ENCODE results near the gene RNASE8.
"Not testable (repeated sequence)": the region's sequence is repeated elsewhere in the genome, so short reads cannot be mapped to it uniquely, and the experiment has no call there.

The RNASE8 gene, protein sequence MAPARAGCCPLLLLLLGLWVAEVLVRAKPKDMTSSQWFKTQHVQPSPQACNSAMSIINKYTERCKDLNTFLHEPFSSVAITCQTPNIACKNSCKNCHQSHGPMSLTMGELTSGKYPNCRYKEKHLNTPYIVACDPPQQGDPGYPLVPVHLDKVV

DNA sequence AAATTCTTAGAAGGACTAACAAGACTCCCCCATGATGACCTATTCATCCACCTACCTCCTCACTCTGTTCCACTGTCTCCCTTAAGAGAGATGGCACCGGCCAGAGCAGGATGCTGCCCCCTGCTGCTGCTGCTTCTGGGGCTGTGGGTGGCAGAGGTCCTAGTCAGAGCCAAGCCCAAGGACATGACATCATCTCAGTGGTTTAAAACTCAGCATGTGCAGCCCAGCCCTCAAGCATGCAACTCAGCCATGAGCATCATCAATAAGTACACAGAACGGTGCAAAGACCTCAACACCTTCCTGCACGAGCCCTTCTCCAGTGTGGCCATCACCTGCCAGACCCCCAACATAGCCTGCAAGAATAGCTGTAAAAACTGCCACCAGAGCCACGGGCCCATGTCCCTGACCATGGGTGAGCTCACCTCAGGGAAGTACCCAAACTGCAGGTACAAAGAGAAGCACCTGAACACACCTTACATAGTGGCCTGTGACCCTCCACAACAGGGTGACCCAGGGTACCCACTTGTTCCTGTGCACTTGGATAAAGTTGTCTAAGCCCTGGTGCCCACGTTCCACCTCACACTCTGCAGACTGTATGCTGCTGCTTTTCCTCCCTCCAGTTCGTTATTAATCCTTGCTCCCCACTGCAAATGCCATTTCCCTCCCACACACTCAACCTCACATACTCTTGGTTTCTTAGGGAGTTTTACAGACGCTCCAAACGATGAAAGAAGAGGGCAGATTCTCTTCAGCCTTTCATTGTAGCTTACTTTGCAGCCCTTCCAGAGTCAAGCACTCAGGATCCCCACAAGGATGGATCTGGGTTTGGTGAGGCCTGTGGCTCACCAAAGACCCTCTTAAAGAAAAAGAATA, at the start of gene RNASE8:
RNASE8 (plus strand) TSS at position 20 of the 873 bp plus-strand sequence; CDS start at position 91, 71 bp downstream.
- DNase-seq (ENCODE audit: extremely low read depth, insufficient read length): no peak

DNA sequence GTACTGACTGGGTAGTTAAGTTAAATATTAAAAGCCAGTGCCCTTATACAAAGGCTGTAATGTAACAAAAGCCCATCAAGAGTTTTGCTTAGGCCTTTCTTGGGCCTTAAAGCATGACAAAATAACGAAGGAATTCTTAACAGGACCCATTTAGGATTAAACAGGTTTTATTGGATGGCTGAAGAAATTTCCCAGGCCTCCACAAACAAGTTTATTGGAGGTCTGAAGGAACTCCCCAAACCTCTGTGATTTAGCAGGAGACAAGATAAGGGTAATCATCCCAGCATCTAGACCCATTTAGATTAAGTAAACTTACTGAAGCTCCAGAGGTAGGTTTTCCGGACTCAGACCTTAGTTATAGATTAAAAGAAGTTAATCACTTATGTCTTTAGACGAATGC, 47.9 kb upstream of the RNASE8 start:
- DNase-seq (ENCODE audit: extremely low read depth, insufficient read length); H3K4me3 ChIP-seq (replicated peaks; ENCODE audit: low read depth, low read length); H3K36me3 ChIP-seq (ENCODE audit: control insufficient read depth, insufficient read depth, low read length); H3K27me3 ChIP-seq (replicated peaks; ENCODE audit: control insufficient read depth, insufficient read depth, low read length): not testable (repeated sequence)

More for the DNA sequence above, at the start of gene RNASE8:
- TF ChIP-seq, protein P1, sequence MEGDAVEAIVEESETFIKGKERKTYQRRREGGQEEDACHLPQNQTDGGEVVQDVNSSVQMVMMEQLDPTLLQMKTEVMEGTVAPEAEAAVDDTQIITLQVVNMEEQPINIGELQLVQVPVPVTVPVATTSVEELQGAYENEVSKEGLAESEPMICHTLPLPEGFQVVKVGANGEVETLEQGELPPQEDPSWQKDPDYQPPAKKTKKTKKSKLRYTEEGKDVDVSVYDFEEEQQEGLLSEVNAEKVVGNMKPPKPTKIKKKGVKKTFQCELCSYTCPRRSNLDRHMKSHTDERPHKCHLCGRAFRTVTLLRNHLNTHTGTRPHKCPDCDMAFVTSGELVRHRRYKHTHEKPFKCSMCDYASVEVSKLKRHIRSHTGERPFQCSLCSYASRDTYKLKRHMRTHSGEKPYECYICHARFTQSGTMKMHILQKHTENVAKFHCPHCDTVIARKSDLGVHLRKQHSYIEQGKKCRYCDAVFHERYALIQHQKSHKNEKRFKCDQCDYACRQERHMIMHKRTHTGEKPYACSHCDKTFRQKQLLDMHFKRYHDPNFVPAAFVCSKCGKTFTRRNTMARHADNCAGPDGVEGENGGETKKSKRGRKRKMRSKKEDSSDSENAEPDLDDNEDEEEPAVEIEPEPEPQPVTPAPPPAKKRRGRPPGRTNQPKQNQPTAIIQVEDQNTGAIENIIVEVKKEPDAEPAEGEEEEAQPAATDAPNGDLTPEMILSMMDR (IDR thresholded peaks at IDR 0.05; ENCODE audit: insufficient read depth, low read length, poor library complexity, severe bottlenecking): peak; percentile 36
- no peaks in the 10 kb centered on the region for H3K36me3 ChIP-seq (ENCODE audit: control insufficient read depth, insufficient read depth, low read length)
- no peaks in the 10 kb centered on the region for H3K27me3 ChIP-seq (replicated peaks; ENCODE audit: control insufficient read depth, insufficient read depth, low read length)
- no peak within 1 kb of the TSS for H3K4me3 ChIP-seq (replicated peaks; ENCODE audit: low read depth, low read length)

DNA sequence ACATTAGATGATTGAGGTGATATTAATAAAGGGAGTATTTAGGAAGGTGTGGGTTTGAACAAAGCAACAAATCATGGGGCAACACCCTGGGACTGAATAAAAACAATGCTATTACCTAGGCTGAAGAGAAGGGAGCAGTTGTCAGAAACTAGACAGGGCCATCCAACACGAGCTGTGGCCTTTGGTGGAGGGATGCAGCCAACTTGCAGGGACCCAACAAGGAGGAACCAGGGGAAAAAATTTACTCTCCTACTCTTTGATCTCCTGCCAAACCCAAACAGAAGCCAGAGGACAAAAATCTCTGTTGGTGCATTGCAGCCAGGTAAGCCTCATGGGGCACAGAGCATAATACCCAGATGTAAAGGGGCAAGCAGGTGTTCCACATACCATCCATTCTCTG, 46.5 kb upstream of the RNASE8 start:
- no peak for DNase-seq (ENCODE audit: extremely low read depth, insufficient read length)
- Histone ChIP-seq H3K36me3 (ENCODE audit: control insufficient read depth, insufficient read depth, low read length) (no peaks in the 10 kb centered on the region), H3K27me3 (replicated peaks; ENCODE audit: control insufficient read depth, insufficient read depth, low read length) (no peaks in the 10 kb centered on the region; the same call in 1 of the 2 replicates), H3K4me3 (replicated peaks; ENCODE audit: low read depth, low read length) (no peak overlapping the region)
- TF ChIP-seq, protein P1 (IDR thresholded peaks at IDR 0.05; ENCODE audit: insufficient read depth, low read length, poor library complexity, severe bottlenecking): no peak

DNA sequence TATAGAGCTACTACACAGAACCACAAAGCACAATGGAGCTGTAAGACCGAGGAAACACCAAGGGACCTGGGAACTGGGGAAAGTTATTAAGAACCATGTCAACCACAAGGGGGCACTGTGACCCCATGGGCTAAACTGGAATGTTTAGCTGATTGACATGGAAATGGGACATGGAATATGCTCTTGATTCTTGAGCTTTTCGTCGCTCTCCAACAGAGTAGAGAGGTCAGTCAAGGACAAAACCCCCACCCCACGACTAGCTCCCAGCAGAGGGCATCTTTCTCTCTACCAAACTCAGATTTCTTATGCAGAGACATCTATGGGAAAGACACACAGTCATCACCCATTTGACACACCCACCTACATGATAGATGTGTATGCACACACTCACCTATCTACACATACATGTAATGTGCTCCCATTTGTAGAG, 42.8 kb upstream of the RNASE8 start:
- TF ChIP-seq, protein P1 (IDR thresholded peaks at IDR 0.05; ENCODE audit: insufficient read depth, low read length, poor library complexity, severe bottlenecking): peak; percentile 83
- peak; percentile 17 for DNase-seq (ENCODE audit: extremely low read depth, insufficient read length)
- Histone ChIP-seq H3K4me3 (replicated peaks; ENCODE audit: low read depth, low read length) (no peak overlapping the region), H3K36me3 (ENCODE audit: control insufficient read depth, insufficient read depth, low read length) (no peaks in the 10 kb centered on the region), H3K27me3 (replicated peaks; ENCODE audit: control insufficient read depth, insufficient read depth, low read length) (no peaks in the 10 kb centered on the region; the same call in none of the 2 replicates)

DNA sequence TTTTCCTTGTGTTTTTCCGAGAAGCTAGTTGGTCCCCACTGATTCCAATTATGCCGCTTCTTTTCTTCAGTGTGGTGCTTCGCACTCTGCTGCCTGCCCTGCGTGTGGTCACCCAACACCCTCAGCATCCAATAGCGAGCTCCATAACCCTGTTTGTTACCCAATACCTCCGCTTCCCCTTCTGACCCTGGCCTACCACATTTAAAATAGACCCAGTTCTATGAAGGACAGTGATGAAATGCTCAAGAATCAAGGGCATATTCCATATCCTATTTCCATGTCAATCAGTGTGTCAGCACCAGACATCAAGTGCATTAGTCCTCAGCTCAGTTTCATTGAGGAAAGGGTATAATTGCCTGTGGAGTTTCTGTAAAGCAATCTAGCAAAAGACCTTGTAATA, 42.3 kb upstream of the RNASE8 start:
- TF ChIP-seq, protein P1 (IDR thresholded peaks at IDR 0.05; ENCODE audit: insufficient read depth, low read length, poor library complexity, severe bottlenecking): no peak
- Histone ChIP-seq H3K27me3 (replicated peaks; ENCODE audit: control insufficient read depth, insufficient read depth, low read length) (no peaks in the 10 kb centered on the region; the same call in none of the 2 replicates), H3K36me3 (ENCODE audit: control insufficient read depth, insufficient read depth, low read length) (no peaks in the 10 kb centered on the region), H3K4me3 (replicated peaks; ENCODE audit: low read depth, low read length) (no peak overlapping the region)
- DNase-seq (ENCODE audit: extremely low read depth, insufficient read length): no peak
